GM19324 (cell line): ENCODE results near the gene ST6GALNAC2.
"Not testable (repeated sequence)": the region's sequence is repeated elsewhere in the genome, so short reads cannot be mapped to it uniquely, and the experiment has no call there.

Experiments
- ATAC-seq: cut with Tn5 transposase; IDR thresholded peaks from one replicate; pipeline ENCODE4 v1.9.1; 2021; ENCODE audit warnings: mild to moderate bottlenecking, moderate library complexity; ENCODE audit not compliant: unreplicated experiment, low FRiP score

Gene ST6GALNAC2

DNA sequence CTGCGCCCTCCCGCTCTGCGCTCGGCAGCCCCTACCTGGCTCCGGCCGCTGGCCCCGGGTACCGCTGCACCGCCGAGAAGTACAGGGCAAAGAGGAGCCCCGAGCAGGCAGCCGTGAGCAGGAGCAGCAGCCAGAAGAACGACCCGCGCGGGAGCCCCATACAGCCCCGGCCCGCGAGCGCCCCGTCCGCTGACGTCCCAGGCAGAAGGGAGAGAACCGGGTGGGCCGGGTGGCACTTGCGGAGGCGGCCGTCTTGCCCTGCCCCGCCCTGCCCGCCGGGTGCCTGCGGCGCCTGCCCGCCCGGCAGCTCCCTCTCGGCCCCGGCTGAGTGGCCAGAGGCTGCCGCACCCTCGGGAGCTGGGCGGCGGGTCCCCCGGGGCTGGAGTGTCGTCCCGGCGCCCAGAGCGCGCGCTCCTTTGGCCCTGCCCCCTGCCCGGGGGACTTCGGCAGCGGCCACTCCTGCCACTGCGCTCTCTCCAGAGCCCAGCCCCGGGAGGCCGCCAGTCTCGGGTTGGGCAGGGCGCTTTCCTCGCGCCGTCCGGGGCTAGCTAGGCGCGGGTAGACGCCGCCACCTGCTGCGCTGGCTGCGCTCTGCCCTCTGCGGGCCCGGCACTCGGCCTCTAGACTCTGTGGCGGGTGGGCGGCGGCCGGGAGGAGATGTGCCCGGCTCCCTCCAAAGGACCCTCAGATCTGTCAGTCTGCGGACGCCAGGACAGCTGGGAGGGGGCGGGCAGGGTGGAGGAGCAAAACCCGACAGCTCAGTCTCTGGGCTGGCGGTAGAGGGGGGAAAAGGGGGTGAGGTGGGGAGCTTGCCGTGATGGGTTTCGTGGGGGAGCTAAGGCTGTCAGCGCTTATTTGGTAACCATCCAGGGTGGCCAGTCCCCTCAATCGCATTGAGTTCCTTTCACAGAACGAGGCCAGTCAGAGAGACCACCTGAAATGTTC is at the start of gene ST6GALNAC2:
TSS of gene ST6GALNAC2 (minus strand) at position 212 of the 945 bp plus-strand sequence. CDS start at position 160, 52 bp downstream.
- ATAC-seq: no peak

GRCh38 chr17:76635039-76635438 is 49.4 kb upstream of the ST6GALNAC2 start:
- no peak for ATAC-seq

GRCh38 chr17:76633628-76634328 is 48.1 kb upstream of the ST6GALNAC2 start:
- no peak for ATAC-seq

DNA sequence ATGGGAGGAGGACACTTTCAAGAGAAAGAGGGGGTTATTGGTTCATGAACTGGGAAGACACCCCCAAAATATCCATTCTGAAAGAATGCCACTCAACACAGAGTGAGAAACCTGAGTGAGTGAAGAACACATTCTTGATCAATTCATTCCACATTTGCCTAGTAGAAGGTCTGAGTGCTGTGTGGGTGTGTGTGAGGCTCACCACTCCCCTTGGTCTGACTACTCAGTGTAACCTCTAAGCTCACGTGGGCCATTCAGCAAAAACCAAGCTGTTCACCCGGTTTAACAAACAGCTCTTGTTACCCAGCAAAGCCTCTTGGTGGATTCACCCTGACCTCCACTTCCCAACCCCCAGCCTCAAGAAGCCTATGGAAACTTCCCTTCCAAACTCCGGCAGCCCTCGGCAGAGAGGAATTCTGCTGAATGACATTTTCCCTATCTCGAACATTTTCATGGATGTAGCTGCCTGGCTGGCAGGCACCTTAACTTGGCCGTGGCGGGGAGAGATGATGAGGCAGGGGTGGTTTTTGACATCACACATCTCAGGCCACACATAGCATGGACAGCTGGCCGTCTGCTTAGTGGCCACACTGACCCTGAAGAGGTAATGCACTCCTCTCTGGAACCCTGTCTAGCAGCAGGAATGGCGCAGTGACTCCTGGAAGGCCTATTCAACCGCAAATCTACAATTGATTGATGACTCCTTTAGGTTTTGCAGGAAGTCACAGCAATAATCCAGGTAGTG is 46.3 kb upstream of the ST6GALNAC2 start:
- ATAC-seq: no peak

- ATAC-seq: no peak
These were observed 44.5 kb upstream of the ST6GALNAC2 start for GRCh38 chr17:76630151-76630550.

GRCh38 chr17:76627510-76627909 is 41.9 kb upstream of the ST6GALNAC2 start:
- no peak for ATAC-seq

GRCh38 chr17:76626442-76626841 is 40.8 kb upstream of the ST6GALNAC2 start:
- no peak for ATAC-seq

DNA sequence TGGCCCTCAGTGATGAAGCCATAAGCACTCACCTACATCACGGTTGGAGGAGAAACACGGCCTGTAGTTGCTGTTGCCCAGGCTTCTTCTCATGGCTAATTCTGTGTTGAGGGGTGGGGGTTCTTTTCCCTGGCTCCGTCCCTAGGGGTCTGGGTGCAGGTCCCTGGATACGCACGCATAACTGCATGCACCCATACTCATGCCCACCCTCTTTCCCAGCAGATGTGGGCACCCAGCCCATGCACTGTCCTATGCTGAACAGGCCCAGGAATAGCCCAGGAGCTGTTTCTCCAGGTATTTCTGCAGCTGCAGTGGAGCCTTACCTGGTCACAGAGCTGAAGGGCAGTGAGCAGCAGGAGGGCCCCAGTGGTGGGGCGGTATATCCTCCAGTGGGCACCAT is 39.8 kb upstream of the ST6GALNAC2 start:
- no peak for ATAC-seq

DNA sequence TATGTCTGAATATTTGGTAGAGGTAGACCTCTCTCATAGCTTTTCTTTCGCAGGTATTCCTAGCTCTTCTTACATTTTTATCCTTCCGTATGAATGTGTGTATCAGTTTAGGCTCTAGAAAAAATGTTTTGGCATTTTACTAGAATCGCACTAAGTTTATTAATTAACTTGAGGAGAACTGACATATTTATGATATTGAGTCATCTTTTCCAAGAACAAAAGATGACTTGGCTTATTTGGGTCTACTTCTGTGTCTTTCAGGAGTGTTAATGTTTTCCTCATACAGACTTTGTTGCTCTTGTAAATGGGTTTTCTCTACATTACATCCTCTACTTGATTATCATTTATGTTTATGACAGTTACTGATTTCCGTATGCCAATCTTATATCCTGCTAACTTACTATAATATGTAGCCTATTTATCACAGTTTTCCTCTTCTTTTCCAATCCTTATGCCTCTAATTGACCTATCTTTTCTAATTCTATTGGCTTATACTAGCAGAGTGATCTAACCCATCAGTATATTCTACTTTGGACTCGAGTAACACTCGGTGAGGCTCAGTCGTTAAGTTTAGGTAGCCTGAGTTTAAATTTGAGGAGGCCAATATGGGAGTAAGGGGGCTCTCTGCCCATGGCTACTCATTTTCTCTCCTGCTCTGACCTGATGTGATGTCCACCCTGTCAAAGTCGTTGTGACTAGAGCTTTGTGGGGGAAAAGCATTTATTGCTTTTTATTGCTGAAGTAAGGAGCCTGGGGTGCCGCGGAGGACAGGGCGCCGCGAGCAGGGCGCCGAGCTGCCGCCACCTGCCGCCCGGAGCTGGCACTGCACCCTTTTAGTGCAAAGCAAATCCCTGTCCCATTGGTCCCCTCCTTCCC is 37.8 kb upstream of the ST6GALNAC2 start:
- no peak for ATAC-seq

DNA sequence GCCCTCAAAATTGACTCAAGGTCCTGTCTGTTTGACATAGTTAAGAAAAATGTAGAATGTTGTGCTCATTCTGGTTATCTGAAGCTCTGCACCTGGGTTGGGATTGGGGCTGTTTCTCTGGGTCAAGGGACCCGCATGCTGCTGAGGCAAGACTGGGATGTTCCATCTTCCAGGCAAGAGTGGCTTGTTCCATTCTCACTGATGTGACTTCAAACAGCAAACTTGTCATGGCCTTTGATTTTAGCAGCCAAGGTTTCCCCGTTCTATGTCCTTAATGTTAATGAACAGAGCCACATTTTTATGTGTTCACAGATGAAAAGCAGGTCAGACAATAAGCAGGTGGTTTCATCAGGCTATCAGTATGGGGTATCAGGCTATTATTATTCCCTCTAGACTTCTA is 32.2 kb upstream of the ST6GALNAC2 start:
- ATAC-seq: no peak

DNA sequence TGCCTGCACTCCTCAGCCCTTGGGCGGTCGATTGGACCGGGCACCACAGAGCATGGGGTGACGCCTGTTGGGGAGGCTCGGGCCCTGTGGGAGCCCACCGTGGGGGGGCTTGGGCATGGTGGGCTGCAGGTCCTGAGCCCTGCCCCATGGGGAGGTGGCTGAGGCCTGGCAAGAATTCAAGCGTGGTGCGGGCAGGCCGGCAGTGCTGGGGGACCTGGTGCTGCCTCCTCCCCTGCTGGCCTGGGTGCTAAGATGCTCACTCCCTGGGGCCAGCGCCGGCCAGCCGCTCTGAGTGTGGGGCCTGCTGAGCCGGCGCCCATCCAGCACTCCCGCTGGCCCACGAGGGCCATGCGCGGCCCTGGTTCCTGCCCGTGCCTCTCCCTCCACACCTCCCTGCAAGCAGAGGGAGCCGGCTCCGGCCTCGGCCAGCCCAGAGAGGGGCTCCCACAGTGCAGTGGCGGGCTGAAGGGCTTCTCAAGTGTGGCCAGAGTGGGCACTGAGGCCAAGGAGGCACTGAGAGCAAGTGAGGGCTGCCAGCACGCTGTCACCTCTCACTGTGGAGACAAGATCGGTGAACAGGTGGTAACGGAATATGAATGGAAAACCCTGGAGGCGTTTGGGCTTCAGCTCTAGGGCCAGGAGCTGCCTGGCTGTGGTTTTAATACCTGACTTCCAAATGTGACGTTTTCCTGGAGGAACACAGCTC is 29.4 kb upstream of the ST6GALNAC2 start:
- no peak for ATAC-seq

- not testable (repeated sequence) for ATAC-seq
These were observed 28.6 kb upstream of the ST6GALNAC2 start for GRCh38 chr17:76614064-76614759.

- ATAC-seq: no peak
These were observed 27.6 kb upstream of the ST6GALNAC2 start for GRCh38 chr17:76612977-76613851.

DNA sequence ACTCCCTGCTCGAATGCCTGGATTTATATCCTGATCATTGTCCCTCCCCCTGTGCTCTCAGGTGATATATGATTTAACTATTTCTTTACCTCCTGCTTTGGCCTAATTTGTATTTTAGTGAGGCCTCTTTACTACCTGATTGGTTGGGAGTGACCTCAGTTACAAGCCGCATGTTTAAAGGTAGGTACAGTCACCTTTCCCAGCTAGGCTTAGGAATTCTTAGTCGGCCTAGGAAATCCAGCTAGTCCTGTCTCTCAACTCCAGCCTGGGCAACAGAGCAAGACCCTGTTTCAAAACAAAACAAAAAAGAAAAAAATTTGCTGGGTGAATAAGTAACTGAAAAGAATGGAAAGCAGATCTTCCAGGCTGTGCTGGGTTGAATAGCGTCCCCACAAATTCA is 26.8 kb upstream of the ST6GALNAC2 start:
- ATAC-seq: no peak

GRCh38 chr17:76611758-76612157 is 26.1 kb upstream of the ST6GALNAC2 start:
- no peak for ATAC-seq

DNA sequence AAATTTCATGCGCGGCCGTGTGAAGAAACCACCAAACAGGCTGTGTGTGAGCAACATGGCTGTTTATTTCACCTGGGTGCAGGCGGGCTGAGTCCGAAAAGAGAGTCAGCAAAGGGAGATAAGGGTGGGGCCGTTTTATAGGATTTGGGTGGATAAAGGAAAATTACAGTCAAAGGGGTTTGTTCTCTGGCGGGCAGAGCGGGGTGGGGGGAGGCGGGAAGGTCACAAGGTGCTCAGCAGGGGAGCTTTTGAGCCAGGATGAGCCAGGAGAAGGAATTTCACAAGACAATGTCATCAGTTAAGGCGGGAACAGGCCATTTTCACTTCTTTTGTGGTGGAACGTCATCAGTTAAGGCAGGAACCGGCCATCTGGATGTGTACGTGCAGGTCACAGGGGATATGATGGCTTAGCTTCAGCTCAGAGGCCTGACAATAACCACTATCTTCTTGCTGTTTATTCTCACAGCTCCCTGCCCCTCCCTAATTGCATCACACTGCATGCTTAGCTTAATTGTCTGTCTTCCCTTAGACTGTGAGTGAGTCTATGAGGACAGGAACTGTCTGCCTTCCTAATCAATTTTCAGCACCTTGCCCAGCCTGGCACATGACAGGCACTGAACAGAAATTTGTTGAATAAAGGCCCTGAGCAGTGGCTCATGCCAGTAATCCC is 25.6 kb upstream of the ST6GALNAC2 start:
- ATAC-seq: not testable (repeated sequence)

DNA sequence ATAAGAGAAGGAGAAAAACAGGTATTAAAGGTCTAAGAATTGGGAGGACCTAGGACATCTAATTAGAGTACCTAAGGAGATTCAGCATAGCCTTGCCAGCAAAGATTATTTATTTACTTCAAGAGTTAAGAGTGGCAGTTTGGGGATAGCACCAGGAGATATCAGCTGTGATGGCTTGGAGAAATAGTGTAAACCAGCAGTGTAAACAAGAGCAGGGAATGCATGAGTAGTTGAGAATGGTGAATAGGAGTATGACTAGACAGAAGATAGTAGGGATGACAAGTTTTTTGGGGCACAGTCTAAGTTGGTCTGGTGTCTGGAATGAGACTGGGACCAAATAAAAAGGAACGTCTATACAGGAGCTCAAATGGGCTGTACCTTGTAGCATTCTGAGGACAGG is 21.0 kb upstream of the ST6GALNAC2 start:
- ATAC-seq: not testable (repeated sequence)
